ENCODE data around the gene BARX1.
"Not testable (repeated sequence)": the region's sequence is repeated elsewhere in the genome, so short reads cannot be mapped to it uniquely, and the experiment has no call there.

Gene BARX1

DNA sequence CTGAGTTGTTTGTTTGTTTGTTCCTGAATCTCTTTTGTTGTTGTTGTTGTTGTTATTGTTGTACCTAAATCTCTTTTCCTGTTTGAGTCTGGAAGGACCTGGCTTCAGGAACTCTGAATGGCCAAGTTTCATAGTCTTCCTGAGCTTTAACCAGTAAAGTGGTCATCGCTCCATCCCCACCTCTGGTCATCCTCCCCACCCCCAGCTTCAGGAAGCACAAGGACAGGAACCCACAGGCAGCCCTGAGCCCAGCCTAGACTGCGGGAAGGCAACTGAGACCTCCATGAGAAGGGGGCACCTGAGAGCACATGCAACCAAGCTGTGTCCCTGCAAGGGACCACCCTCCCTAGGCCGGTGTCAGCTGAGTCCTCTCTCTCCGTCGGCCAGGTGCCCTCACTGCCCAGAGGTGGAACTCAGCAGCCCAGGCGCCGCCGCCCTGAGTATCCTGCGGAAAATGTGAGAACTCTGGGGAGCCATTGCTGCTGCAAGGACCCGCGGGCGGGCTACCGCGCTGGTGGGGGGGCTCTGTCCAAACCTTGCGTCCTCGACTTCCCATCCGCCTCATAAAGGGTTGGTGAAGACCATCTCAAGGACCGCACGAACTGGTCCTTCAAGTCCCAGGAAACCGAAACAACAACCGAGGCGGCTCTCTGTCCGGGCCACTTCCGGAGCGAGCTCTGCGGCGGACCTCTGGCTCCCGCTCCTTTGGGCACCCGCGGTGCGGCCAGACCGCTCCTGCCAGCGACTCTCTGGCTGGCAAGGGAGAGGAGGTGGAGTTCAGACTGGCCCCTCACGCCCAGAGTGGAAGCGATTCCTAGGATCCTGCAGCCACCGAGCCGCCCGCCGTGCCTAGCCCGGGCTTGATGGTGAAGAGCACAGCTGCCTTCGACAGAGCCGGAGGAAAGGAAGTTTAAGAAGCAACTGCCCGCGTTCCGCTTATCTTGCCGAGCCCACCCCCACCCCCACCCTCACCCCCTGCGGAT, 4.2 kb downstream of the BARX1 start:
- DNase-seq, result no peak

DNA sequence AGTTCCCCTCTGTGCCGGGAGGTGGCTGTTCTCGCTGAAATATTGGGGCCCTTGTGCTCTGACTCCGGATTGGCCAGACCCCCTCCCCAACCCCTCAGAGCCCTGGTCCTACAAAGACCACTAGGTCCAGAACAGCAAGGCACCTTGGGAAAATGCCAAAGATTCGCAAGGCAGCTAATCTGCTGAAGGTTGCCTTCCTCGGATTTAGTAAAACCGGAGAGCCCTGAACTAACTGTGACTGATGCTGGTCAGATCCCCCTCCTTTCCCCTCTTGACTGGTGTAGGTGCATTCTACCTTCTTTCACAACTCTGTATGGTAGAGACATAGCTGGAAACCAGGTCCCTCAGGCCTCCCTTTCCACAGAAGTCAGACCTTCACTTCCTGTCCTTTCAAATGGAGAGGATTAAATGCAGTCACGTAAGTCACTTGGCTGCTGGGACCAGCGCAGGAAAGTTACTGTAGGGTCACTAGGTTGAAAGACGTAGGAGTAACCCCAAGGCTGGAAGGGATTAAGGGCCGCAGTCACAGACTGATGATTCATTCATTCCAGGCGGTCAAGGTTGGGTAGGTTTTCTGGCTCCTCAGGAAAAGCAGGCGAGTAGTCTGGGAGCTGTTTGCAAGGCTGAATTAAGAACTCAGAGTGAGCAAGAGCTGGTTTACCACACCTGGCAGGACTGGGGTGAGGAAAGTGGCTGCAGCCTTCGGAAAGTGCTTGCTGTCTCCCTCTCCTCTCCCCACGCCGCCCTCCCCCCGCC, 5.3 kb downstream of the BARX1 start:
- DNase-seq, result no peak

DNA sequence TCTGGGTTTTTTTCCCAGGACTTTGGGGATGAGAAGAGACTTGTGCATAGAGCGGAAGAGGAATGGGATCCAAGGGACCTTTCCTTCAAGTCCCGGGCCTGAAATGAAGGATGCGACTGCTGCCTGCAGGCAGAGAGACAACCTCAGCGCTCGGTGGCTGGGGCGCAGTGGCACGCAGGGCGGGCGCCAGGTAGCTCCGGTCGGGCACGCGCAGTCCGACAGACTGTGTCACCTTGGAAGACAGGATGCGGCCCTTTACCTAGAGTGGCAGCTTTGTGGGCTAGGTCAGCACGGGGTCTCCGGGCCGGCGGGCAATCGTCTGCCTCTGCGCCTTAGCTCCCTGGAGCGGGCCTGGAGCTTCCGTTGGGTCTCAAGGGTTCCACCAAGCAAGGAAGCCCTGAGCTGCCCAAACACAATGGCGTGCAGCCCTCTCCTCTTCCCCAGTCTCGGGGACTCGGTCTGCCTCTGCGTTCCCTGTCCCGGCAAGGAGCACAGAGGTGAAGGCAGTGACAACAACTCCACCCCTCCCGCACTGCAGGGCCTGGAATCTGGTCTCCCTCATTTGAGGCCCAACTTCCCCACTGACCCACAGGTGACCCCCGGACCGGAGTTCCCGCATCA, 6.0 kb downstream of the BARX1 start:
- no peak for DNase-seq

DNA sequence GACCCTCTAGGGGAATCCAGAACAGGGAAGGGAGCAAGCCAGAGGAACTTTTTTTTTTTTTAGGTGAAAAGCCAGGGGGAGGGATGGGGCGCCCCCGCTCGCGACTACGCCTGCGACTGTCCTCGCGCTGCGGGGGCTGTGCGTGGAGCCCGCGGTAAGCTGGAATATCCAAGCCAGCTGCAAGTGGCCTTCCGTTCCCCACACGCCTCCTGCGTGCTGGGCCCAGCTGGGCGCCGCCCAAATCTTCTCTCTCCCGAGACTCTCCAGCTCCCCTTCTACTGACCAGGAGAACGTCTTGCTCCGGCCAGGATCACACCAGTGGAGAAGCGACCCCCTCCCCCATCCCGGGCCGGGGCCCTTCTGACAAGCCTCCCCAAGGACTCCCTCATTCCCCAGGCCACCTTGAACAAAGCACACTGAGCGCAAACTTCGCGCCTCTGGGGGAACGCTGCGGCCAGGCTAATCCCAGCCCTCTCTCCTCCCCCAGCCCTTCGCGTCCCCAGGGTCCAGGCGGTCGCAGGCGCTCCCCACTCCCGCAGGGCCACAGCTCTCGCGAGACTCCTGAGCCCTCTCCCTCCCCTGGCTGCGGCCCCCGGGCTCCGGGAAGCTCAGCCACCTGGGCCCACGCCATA, 6.6 kb downstream of the BARX1 start:
- DNase-seq, result no peak

DNA sequence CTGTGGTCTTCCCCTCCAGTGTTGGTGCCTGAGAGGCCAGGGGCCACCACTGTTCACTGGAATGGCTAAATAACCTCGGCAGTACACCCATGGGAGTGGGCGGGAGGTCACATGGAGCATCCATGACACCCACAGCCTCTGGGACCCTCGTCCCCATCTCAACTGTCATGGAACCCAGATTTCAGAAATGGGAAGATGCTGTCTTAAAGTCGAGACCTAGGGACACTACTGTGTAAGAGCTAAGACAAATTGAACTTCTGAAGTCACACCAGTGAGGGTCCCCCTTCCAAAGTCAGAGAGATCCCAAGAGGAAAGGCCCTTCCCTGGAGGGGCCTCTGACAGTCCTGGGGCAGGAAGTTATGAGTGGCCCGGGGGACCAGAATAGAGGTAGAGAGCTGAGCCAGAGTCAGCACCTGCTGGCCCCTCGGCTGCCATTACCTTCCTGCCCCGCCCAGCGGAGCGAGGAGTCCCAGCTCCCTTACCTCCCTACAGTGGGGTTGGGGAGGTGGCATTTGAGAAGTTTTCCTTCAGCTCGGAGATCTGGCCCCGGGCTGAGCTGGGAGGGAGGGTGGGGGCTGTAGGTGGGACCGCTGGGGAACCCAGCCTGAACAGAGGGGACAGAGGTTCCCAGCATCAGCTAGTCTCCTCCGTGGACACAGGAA, 7.6 kb downstream of the BARX1 start:
- DNase-seq, result no peak

DNA sequence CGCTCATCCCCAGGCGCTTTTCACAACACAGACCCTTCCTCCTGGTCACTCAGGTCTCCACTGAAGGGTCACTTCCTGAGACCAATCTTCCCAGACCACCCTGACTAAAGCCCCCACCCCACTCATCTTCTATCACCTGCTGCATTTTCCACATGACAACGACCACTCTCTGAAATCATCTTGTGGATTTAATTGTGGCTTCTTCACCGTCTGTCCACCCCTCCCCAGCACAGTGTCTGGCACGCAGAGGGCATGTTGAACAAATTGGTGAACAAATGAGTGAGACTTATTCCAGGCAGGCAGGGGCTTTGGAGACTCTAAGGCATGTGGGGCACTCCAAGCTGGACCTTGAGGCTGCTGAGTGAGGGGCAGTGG, 8.8 kb downstream of the BARX1 start:
- no peak for DNase-seq

DNA sequence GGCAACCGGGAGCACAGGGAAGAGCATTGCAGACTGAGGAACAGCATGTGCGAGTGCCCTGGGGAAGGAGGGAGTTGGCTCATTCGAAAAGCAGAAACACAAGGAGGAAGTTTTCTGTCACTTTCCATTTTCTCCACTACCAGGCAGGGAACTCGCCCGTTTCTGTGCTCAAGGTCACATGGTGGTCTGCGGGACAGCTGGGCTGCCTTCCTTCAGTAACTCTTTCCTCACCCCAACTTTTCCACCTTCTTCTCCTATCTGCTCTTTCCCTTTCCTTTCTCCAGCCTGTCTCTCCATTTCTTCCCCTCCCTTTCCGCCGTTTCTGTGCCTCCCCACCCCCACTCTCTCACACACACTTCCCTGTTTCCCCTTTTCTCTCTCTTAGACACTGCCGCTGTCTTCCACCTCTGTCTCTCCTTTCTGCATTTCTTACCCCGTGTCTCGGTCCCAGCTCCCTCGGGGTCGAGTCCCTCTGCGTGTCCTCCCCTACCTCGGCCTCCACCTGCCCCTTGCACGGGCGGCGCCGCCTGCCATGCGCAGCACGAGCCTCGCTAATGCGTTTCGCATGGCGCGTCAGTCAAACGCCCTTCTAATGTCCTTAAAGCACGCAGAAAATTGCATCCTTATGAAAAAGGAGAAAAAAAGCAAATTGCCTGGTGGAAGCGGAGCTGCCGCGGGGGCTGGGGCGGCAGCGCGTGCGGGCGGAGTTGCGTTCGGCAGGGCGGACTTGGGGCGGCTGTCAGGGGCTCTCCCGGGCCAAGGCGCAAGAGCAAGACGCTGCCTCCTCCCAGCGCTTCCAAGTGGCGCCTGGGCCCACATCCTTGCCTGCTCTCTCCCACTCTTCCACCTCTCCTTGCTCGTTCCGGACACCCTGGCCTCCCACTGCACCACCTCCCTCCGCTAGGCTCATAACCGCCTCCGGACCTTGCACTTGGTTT, 9.5 kb downstream of the BARX1 start:
- no peak for DNase-seq

DNA sequence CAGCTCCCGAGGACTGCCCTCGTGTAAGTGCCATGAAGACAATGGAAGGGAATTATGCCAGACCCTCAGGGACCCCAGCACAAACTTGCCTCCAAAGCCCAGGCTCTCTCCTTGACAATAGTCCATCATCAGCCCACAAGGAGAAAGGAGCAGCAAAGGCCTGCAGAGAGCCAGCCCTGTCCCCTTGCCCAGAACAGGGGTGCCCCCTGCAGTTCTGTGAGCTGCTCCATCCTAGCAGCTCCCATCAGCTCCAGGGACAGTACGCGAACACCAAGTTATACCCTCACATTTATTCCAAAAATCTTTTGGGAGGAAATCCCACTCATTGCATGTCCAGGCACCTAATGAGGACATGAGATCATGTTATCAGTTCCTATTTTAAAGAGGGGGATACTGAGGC, 11.1 kb downstream of the BARX1 start:
- DNase-seq, result no peak

DNA sequence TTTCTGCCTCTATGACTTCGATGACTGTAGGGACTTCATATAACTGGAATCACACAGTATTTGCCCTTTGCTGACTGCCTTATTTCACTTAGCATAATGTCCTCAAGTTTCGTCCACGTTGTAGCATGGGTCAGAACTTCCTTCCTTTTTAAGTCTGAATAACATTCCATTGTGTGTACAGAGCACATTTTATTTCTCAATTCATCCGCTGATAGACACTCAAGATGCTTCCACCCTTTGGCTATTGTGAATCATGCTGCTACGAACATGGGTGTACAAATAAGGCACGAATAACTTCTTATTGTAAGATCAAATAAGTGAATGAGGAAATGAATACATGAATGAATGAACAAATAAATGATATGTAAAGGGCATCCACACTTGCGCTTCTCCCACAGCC, 13.0 kb downstream of the BARX1 start:
- DNase-seq, result no peak

DNA sequence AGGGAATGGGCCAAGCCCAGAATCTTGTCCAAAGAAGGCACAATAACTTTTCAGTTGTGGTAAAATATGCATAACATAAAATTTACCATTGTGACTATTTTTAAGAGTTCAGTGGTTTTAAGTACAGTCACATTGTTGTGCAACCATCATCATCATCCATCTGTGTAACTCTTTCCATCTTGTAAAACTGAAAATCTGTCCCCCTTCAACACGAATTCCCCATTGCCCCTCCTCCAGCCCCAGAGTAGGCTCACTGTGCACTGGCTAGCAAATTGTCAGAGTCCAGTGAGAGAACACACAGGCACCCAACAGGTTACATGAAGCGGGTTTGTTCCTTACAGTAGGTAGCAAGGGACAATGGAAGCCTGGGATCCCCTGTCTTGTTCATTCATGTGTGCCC, 13.7 kb downstream of the BARX1 start:
- DNase-seq, result no peak

DNA sequence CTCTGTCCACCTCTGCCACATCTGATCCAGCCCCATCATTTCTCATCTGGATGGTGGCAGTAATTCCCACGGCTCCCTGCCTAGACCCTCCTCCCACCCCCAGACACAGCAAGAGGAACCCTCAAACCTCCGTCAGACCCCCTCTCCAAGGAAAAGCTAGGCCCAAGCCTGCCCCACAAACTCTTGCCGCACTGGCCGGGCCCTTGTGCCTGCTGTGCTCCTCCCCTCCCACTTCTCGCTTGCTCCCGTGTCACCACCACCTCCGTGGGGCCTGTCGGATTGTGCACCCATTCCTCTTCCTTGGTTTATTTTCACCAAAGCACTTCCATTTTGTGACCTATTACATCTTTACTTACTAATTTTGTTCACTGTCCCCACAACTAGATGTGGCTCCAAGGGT, 14.2 kb downstream of the BARX1 start:
- DNase-seq, result no peak

DNA sequence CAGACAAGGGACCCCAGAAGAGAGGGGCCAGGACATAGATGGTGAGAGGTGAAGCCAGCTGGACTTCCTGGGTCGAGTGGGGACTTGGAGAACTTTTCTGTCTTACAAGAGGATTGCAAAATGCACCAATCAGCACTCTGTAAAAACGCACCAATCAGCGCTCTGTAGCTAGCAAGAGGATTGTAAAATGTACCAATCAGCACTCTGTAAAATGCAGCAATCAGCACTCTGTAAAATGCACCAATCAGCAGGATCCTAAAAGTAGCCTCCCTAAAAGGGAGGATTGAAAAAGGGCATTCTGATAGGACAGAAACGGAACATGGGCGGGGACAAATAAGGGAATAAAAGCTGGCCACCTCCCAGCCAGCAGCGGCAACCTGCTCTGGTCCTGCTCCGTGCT, 15.6 kb downstream of the BARX1 start:
- not testable (repeated sequence) for DNase-seq

DNA sequence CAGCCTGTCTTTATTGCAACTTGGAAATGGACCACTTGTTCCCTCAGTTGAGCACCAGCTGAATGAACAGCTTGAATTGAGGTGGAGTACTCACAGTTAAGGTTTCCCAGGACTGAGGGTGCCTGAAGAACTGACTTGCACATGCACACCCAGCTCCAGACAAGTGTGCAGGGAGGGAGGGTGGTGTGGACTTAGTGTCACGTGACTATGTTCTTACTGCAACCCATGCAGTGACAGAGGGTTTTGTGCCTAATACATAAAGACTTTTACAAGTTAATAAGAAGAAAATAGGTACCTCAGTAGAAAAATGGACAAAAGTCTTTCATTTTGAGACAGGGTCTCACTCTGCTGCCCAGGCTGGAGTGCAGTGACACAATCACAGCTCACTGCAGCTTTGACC, 18.0 kb downstream of the BARX1 start:
- DNase-seq, result no peak

DNA sequence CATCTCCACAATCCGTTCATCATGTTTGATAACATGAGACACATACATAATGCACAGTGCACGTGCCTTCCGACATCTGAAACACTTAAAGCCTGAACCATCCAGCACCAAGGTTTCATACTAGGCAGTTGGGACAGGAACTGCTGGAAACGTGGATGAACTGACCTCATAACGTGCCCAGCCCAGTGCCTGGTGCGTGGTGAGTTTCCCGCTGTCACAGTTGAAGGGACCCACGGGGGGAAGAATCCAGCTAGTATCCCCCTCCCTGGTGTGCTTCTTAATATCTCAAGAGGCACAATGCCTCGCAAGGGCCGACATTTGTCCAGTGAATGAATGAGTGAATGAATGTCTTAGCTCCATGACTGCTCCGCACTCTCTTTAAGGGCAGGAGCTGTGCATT, 23.2 kb downstream of the BARX1 start:
- DNase-seq, result no peak

DNA sequence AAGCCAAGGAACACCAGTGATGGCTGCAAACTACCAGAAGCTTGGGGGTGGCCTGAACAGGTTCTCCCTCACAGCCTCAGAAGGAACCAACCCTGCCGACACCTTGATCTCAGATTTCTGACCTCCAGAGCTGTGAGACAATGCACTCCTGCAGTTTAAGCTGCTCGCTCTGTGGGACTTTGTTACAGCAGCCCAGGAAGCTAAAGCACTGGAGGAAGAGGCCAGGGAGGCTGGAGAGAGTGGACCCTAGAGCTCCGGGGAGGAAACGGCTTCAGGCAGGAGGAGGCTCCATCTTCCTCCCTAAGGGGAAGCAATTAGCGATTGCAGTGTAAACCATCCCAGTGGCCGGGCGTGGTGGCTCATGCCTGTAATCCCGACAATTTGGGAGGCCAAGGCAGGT, 25.1 kb downstream of the BARX1 start:
- no peak for DNase-seq

DNA sequence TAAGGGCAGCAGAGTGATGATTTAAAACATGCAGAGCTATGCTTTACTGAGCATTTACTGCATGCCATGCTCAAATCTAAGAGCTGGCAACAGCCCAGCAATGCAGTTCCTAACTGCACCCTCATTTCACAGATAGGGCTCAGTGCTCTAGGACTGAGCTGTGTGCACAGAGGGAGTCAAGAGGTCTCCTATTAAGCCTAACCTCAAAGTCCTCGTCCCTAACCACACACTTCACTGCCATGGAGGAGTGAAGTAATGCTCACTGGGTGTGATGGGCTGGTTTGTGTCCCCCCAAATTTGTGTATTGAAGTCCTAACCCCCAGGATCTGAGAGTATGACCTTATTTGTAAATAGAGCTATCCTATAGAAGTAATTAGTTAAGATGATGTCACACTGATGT, 25.9 kb downstream of the BARX1 start:
- no peak for DNase-seq

DNA sequence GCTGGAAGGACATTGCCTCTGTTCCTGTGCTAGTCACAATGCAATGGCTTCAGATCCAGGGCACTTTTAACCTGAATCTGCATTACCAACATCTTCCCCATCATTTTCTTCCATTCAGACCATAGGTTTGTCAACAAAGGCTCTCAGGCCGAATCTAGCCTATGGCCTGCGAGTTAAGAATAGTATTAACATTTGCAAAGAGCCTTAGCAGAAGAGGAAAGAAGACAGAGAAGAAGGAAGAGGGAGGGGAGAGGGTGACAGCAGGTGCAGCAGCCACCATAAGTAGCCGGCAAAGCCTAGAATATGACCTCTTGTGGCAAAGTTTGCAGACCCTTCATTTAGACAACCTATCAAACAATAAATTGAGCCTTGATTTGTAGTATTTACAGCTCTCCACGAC, 32.6 kb downstream of the BARX1 start:
- DNase-seq, result no peak

DNA sequence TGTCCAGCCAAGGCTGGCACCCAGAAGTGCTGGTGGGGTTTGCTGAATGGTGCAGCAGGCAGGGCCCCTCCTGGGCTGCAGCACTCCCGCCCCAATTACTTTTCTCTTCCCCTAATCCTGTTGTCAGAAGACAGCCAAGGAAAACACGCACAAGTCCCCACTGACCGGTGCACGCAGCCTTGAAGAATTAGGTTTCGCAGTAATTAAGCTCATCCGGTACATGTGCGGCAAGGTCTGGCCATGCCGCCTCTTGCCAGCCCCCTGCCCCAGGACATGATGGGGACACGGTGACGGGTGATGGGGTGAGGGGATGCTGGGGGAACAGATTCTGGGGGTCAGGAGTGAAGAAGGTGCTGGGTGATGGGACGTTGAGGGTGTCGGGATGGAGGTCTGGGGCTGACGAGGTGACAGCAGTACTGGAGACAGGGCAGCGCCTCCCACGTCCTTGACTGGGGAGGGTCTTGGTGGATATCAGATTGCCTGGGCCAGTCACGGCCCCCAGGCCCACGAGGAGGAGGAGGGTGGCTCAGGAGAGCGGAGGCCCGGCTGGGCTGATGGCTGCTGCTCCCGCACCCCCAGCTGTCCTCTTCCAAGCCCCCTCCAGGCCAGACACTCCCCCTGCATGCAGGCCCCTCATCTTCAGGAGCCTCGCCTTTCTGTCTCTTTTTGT, 34.9 kb downstream of the BARX1 start:
- DNase-seq, result no peak

DNA sequence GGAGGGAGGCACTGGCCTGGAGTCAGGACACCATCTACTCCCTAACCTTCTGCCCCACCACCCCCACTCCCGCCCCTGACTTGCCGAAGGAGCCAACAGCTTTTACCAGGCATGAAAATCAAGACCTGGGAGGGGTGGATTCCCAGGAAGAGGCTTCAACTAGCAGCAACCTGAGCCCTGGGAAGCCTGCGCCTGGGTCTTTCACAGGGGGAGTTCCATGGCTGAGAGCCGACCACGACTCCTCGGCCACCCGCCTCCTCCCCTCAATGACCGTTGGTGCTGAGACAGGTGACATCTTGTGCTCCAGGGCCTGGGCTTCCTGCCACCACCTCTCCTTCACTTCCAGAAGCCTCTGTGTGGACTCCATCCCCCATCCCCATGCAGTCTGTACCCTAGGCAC, 37.1 kb downstream of the BARX1 start:
- no peak for DNase-seq

DNA sequence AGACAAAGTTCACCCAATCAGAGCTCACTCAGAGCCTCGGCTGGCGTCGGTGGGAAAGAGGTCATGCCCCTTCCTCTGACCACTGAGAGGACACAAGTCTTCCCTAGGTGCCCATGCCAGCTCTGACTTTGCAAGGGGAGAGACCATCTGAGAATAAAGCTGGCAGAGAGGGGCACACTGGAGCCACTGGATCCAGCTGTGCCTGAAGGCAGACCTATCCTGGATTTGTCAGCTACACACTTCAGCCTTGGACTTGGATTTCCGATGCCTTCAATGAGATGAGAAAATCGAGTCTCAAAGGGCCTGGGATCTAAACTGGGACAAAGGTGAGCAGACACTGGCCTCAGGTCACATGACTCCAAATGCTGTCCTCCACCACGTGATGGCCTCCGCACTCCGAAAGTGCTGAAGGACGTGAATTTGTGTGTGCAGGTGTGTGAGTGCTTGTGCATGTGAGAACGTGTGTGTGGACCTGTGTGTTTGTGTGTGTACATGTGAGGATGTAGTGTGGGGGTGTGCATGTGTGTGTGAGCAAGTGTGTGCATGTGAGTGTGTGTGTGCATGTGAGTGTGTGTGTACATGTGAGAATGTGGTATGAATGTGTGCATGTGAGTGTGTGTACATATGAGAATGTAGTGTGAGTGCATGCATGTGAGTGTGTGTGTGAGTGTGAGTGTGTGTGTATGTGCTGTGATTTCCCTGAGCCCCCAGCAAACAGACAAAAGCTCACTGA, 37.9 kb downstream of the BARX1 start:
- no peak for DNase-seq
